HPDE6-E6E7 (cell line): ENCODE results near the gene ZNF526.
A peak's percentile ranks its signal among the peaks of the same experiment; 100 is the strongest.

Experiments used
- DNase-seq: peaks from one replicate; pipeline ENCODE4 v3.0.0; 2011; ENCODE audit warnings: missing footprints; ENCODE audit errors: extremely low spot score

ZNF526 gene

GRCh38 chr19:42246143-42246921 is 26.2 kb downstream of the ZNF526 start:
- peak; percentile 61 for DNase-seq

GRCh38 chr19:42246922-42247639 is 27.0 kb downstream of the ZNF526 start:
- no peak for DNase-seq

GRCh38 chr19:42247640-42248199 is 27.6 kb downstream of the ZNF526 start:
- DNase-seq, result no peak

- DNase-seq, result no peak
Observed at GRCh38 chr19:42248270-42249148, 28.4 kb downstream of the ZNF526 start.

- no peak for DNase-seq
Observed at GRCh38 chr19:42249149-42249750, 29.1 kb downstream of the ZNF526 start.

GRCh38 chr19:42249769-42250168 is 29.7 kb downstream of the ZNF526 start:
- DNase-seq, result no peak

GRCh38 chr19:42250183-42250665 is 30.1 kb downstream of the ZNF526 start:
- DNase-seq, result no peak

- no peak for DNase-seq
Observed at GRCh38 chr19:42250666-42251531, 30.8 kb downstream of the ZNF526 start.

GRCh38 chr19:42251572-42252358 is 31.7 kb downstream of the ZNF526 start:
- no peak for DNase-seq

- no peak for DNase-seq
Observed at GRCh38 chr19:42252365-42253244, 32.5 kb downstream of the ZNF526 start.

GRCh38 chr19:42253245-42254088 is 33.4 kb downstream of the ZNF526 start:
- peak; percentile 45 for DNase-seq

- no peak for DNase-seq
Observed at GRCh38 chr19:42254089-42254849, 34.2 kb downstream of the ZNF526 start.

GRCh38 chr19:42254850-42255765 is 35.0 kb downstream of the ZNF526 start, which contains the start of gene ERF:
TSS of gene ERF (minus strand) at chr19:42255128. CDS start at chr19:42254999, 129 bp downstream.
- peak; percentile 84 for DNase-seq

- peak; percentile 50 for DNase-seq
Observed at GRCh38 chr19:42255766-42256745, 35.9 kb downstream of the ZNF526 start.
